ENCODE measurements around the gene HORMAD2.

Gene HORMAD2

GRCh38 chr22:30161051-30161469 is 80.8 kb downstream of the HORMAD2 start:
- no peak for DNase-seq (ENCODE audit: low spot score)
- in situ Hi-C loops (cut with MboI; ENCODE audit: low sequenced_read_pairs, unreplicated experiment) = no loop called here
- TF ChIP-seq, protein P1, sequence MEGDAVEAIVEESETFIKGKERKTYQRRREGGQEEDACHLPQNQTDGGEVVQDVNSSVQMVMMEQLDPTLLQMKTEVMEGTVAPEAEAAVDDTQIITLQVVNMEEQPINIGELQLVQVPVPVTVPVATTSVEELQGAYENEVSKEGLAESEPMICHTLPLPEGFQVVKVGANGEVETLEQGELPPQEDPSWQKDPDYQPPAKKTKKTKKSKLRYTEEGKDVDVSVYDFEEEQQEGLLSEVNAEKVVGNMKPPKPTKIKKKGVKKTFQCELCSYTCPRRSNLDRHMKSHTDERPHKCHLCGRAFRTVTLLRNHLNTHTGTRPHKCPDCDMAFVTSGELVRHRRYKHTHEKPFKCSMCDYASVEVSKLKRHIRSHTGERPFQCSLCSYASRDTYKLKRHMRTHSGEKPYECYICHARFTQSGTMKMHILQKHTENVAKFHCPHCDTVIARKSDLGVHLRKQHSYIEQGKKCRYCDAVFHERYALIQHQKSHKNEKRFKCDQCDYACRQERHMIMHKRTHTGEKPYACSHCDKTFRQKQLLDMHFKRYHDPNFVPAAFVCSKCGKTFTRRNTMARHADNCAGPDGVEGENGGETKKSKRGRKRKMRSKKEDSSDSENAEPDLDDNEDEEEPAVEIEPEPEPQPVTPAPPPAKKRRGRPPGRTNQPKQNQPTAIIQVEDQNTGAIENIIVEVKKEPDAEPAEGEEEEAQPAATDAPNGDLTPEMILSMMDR (IDR thresholded peaks at IDR 0.05; ENCODE audit: borderline replicate concordance, control extremely low read depth, extremely low read depth, insufficient read depth, missing control alignments) = no peak

GRCh38 chr22:30167296-30167695 is 87.0 kb downstream of the HORMAD2 start:
- DNase-seq (ENCODE audit: low spot score) = no peak
- TF ChIP-seq, protein P1 (IDR thresholded peaks at IDR 0.05; ENCODE audit: borderline replicate concordance, control extremely low read depth, extremely low read depth, insufficient read depth, missing control alignments) = no peak

GRCh38 chr22:30167734-30168133 is 87.5 kb downstream of the HORMAD2 start:
- TF ChIP-seq, protein P1 (IDR thresholded peaks at IDR 0.05; ENCODE audit: borderline replicate concordance, control extremely low read depth, extremely low read depth, insufficient read depth, missing control alignments) = no peak
- DNase-seq (ENCODE audit: low spot score) = no peak
- in situ Hi-C loops (cut with MboI; ENCODE audit: low sequenced_read_pairs, unreplicated experiment) = no loop called here

More at GRCh38 chr22:30167296-30167695, 87.0 kb downstream of the HORMAD2 start:
- in situ Hi-C loops (cut with MboI; ENCODE audit: low sequenced_read_pairs, unreplicated experiment) = no loop called here

DNA sequence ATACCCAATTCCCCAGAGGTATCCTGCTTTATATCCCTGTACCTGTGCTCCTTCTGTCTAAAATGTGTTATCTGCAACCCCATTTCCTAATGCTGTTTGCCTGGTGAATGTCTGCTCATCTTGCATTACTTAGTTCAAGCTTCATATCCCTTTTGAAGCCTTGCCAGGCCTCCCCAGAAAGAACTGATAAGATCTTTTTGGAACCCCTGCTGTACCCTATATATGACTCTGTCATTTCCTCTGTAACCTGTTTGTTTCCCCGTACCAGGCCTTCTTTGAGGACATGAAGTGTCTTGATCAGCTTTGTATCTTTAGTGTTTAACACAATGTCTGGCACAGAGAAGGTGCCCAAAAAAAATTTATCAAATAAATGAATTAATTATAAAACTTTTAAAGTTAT is 88.7 kb downstream of the HORMAD2 start:
- in situ Hi-C loops (cut with MboI; ENCODE audit: low sequenced_read_pairs, unreplicated experiment) = no loop called here
- no peak for DNase-seq (ENCODE audit: low spot score)
- TF ChIP-seq, protein P1 (IDR thresholded peaks at IDR 0.05; ENCODE audit: borderline replicate concordance, control extremely low read depth, extremely low read depth, insufficient read depth, missing control alignments) = no peak

- TF ChIP-seq, protein P1 (IDR thresholded peaks at IDR 0.05; ENCODE audit: borderline replicate concordance, control extremely low read depth, extremely low read depth, insufficient read depth, missing control alignments) = no peak
- no peak for DNase-seq (ENCODE audit: low spot score)
- in situ Hi-C loops (cut with MboI; ENCODE audit: low sequenced_read_pairs, unreplicated experiment) = no loop called here
Measured at GRCh38 chr22:30170129-30170528, 89.9 kb downstream of the HORMAD2 start.

GRCh38 chr22:30171008-30171407 is 90.7 kb downstream of the HORMAD2 start:
- in situ Hi-C loops (cut with MboI; ENCODE audit: low sequenced_read_pairs, unreplicated experiment) = no loop called here
- TF ChIP-seq, protein P1 (IDR thresholded peaks at IDR 0.05; ENCODE audit: borderline replicate concordance, control extremely low read depth, extremely low read depth, insufficient read depth, missing control alignments) = no peak
- DNase-seq (ENCODE audit: low spot score) = no peak

Measured in GM13976 (cell line).